Transverse colon (tissue), 4 donors: ENCODE data around the gene ARIH1.

ENCODE experiments used
- EP300 ChIP-seq: sonication (generic); formaldehyde crosslinking; IDR thresholded peaks from one replicate; pipeline ENCODE4 v1.6.1; 2017; ENCODE audit warnings: antibody characterized with exemption, low read depth
- POLR2A ChIP-seq: fragments of 450-650 bp; IDR thresholded peaks from one replicate; pipeline ENCODE4 v1.6.1; 2016; ENCODE audit warnings: antibody characterized with exemption, mild to moderate bottlenecking, moderate library complexity
- POLR2AphosphoS5 ChIP-seq, 3 donors: sonication (generic); formaldehyde crosslinking; IDR thresholded peaks; one replicate each; pipeline ENCODE4 v1.6.1; 2016; ENCODE audit warnings: antibody characterized with exemption in 3 of 3
- TF ChIP-seq, protein P1 (sequence below), 5 experiments: fragments of 200-600 bp in 3 of 5; fragments of 450-650 bp in 2 of 5; sonication (generic) in 3 of 5; IDR thresholded peaks; 1 replicate in 2 of 5; 2 replicates in 3 of 5; pipeline ENCODE4 v1.5.1; 2016 to 2017; ENCODE audit warnings: antibody characterized with exemption in 5 of 5, inconsistent platforms in 3 of 5, mild to moderate bottlenecking in 2 of 5, moderate library complexity in 1 of 5

DNA sequence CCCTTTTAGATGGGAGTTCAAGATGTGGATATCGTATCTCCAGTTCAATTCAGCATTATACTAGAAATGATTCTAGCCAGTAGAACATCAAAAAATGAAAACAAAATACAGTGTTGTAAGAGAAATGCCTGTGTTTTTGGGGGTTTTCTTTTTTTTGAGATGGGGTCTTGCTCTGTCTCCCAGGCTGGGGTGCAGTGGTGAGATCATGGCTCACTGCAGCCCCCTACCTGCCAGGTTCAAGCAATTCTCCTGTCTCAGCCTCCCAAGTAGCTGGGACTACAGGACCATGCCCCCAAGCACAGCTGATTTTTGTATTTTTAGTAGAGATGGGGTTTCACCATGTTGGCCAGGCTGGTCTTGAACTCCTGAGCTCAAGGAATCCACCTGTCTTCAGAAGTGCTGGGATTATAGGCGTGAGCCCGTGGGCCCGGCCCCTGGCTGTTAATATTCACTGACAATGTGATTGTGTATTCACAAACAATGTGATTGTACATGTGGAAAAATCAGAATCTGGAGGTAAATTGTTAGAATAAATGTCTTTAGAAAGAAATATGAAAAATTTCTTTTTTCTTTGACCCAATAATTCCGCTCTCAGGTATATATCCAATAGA, 59.0 kb downstream of the ARIH1 start:
- TF ChIP-seq POLR2A (no peak), POLR2AphosphoS5 (IDR thresholded peaks at IDR 0.05) (no peak), EP300 (no peak)
- TF ChIP-seq, protein P1, sequence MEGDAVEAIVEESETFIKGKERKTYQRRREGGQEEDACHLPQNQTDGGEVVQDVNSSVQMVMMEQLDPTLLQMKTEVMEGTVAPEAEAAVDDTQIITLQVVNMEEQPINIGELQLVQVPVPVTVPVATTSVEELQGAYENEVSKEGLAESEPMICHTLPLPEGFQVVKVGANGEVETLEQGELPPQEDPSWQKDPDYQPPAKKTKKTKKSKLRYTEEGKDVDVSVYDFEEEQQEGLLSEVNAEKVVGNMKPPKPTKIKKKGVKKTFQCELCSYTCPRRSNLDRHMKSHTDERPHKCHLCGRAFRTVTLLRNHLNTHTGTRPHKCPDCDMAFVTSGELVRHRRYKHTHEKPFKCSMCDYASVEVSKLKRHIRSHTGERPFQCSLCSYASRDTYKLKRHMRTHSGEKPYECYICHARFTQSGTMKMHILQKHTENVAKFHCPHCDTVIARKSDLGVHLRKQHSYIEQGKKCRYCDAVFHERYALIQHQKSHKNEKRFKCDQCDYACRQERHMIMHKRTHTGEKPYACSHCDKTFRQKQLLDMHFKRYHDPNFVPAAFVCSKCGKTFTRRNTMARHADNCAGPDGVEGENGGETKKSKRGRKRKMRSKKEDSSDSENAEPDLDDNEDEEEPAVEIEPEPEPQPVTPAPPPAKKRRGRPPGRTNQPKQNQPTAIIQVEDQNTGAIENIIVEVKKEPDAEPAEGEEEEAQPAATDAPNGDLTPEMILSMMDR (IDR thresholded peaks at IDR 0.05): peak in 2 of 5 experiments; percentile 17 to 32
